Fibroblast of peridontal ligament (primary cell): ENCODE measurements around the gene LVRN.
"Not testable (repeated sequence)": the region's sequence is repeated elsewhere in the genome, so short reads cannot be mapped to it uniquely, and the experiment has no call there.

ENCODE experiments used
- DNase-seq: peaks from one replicate; pipeline ENCODE4 v3.0.0-alpha.2; 2010; ENCODE audit errors: extremely low read depth

The LVRN gene

GRCh38 chr5:115962239-115962564 lies at the start of gene LVRN:
TSS of gene LVRN (plus strand) at chr5:115962475. CDS start at chr5:115962618, 143 bp downstream.
- no peak for DNase-seq

DNA sequence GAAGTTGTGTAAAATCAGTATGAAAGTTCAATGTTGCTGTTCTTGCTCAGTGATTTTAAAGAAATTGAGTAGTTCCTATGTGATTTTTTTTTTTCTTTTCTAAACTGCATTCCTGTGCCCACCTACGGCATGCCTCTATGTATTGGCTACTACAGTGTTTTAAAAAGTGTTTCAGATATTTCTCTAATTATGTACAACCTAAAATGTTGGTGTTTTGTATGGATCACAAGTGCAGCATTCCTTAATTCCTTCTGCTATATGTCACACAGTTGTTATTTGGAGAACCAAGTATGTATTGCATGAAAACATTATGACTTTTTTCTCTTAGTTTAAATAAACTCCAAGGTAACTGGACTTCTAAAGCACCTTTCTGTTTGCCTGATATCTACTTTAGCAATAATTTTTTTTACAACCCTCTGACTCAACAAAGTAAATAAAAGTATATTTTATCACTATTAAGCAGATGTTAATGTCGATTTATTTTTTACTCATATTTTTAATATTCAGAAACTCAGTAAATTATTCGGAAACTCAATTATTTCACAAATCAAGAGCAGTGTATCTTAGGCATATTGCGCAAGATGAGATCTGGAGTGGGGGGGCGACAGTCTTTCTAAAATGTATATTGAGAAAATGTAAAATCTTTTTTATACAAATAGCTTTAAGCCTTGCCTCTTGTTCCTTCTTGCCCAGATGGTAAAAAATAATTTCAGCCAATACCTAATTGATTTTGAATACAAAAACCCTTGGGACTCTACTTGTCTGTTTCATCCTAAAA lies 48.5 kb upstream of the LVRN start:
- DNase-seq = not testable (repeated sequence)

DNA sequence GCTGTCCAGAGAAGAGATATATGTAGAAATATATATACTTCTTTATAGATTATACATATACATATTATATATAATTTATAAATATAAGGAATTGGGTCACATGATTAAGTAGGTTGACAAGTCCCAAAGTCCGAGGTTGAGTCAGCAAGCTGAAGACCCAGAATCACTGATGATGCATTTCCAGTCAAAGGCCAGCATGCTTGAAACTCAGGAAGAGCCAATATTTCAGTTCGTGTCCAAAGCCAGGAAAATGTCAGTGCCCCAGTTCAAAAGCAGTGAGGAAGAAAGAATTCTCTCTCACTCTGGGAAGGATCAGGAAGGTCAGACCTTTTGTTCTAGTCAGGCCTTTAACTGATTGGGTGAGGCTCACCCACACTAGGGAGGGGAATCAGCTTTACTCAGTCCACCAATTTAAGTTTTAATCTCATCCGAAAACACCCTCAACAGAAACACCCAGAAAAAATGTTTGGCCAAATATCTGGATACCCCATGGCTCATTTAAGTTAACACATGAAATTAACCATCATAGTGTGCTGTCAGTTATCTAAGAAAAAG lies 42.0 kb upstream of the LVRN start:
- DNase-seq = no peak

- DNase-seq = not testable (repeated sequence)
These were observed 33.5 kb upstream of the LVRN start for GRCh38 chr5:115928578-115929407.

- DNase-seq = not testable (repeated sequence)
These were observed 32.1 kb upstream of the LVRN start for GRCh38 chr5:115930171-115930570.

- DNase-seq = peak; percentile 30
These were observed 31.5 kb upstream of the LVRN start for GRCh38 chr5:115930630-115931337.

DNA sequence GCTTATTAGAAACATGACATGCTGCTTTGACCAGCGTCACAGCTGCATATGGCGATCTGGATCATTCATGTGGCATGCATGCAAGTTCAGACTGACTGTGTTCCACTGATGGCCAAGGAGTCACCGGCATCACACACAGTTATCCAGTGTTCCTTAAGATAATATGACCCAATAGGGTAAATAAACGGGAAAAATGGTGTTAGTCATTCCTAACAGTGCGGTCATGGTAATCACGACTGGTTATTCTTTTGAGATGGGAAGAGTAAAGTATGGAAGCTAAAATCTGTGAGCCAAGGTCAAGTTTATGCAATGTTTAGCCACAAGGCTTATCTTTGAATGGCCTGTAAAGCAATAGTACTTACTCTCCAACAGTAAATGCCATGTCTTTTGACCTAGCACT lies 29.3 kb upstream of the LVRN start:
- peak; percentile 30 for DNase-seq

- DNase-seq = peak; percentile 66
These were observed 27.8 kb upstream of the LVRN start for GRCh38 chr5:115934388-115934974.

DNA sequence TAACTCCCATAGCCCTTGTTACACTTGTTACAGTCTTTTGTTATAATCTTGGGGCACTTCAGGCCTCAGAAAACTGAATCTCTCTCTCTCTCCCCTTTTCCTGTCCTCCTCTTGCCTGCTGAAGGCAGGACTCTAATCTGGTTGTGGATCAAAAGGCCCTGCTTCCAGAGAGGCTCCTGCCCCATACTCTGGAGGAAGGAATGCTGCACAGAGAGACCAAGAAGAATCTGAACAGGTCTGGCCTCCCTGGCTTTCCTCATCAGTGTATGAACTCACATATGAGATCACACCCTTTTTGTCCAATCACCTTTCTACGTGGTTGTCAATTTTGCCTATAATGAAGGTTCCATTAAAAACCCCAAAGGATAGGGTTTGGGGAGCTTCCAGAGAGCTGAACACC lies 26.2 kb upstream of the LVRN start:
- DNase-seq = no peak

- DNase-seq = no peak
These were observed 23.2 kb upstream of the LVRN start for GRCh38 chr5:115939059-115939458.

DNA sequence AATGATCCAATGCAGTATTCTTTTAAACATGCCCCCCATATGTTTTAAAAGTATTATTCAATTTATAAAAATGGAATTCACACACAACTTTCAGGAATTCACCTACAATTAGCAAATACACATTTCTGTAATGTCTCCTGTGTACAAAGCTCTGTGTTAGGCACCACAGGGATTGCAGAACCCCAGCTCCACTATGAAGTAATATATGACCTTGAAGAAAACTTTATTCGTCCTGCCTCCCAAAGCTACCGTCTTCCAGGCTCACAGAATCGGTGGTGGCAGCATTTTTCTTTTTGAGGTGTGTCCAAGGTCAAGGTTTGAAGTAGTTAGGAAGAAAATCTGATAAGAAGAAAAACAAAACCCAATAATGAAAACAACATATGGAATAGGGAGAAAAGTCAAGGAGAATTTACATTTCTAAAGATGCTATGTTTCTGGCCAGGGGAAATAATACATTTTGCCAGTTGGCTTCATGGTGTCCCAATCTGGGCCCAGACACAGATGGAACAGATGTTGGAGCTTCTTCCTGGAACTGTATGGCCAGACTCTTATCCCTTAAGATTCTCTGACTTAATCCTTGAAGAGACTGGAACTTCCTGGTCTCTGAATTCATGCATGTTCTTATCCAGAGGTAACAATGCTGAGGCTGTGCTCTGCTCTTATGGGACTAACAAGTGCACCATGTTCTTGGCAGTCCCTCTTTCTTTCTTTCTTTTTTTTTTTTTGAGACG lies 22.0 kb upstream of the LVRN start:
- no peak for DNase-seq

- DNase-seq = peak; percentile 99
These were observed 21.1 kb upstream of the LVRN start for GRCh38 chr5:115941051-115941675.

DNA sequence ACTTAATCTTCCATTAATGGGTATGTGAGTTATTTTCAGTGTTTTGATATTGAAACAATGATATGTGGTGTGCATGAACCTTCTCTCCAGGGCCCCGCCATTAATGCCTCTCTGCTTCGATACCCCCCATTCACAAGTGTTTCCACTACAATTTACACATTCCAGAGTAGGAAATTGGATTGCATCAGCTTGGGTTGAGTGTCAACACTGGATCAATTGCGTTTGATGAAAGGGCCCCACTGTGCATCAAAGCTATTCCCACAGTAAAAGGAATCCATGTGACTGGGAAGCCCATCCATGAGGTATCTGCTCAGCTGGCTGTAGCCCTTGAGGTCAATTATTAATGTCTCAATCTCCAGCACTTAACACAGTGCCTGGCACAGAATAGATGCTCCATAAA lies 17.8 kb upstream of the LVRN start:
- DNase-seq = no peak

DNA sequence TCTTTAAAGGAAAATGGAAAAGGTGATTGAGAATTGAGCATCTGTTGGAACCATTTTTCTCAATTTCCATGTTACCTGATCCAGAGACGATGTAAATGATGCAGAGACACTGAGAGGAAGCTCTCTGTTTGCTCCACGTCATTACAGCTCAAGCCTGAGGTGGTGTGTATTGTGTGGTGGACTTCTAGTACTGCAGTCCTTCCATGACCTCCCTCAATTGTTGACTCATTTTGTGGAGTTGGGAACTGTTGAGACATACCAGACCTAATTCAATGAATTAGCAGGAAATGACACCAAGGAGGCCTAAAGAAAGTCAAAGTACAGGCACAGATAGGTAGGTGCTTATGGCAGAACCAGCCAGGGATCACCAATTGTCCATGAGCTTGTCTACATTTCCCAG lies 15.6 kb upstream of the LVRN start:
- DNase-seq = no peak

DNA sequence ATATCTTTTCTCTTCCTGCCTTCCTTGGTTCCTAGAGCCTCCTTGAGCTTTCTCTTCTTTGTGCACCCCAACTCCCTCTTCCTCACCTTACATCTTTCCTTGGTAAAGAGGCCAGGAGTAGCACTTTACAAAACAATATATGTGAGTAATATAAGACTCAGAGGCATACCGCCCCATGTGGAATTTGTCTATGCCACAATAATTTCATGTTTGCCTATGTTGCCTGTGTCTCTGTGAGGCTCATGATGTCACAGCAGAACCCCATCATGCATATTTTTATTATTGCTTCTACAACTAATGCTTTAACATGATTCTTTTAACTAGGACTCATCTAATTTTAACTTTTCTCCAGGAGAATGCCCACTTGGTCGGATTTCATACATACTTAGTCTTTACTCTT lies 15.0 kb upstream of the LVRN start:
- peak; percentile 72 for DNase-seq

DNA sequence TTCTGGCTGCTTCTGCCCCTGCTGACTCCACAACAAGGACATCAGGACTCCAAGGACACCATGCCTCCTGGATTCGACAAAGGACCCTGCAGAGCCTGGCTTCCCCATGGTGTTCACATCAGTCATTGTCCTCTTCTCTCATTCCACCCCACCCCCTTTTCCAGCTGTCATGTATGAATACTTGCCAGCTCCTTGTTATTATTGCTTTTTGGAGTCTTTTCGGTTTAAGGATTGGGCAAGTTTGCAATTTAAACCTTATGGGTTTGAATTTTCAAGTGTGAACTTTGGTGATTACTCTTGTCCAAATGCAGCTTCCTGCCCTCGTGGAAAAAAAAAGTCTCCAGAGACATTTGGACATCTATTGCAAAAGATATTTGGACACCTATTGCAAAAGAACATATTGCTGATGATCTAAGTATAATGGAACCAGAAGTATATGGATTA lies 14.2 kb upstream of the LVRN start:
- DNase-seq = peak; percentile 95

GRCh38 chr5:115949096-115949495 lies 13.2 kb upstream of the LVRN start:
- DNase-seq = peak; percentile 61

DNA sequence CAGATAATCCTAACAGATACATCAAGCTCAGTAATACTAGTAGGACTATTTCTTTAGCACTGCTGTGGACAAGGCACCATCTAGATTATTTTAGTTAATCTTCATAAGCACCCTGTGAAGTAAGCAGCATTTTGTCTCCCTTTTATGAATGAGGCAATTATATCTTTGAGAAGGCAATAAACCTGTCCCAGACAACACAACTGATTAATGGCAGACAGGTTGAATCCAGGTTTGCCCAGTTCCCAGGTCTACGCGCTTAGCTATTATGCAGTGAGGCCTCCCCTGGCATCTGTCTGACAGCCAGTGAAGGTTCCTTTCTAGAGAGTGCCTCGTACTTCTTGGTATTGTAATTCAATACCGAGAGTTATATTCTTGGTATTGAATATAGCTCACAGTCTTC lies 9.7 kb upstream of the LVRN start:
- no peak for DNase-seq

DNA sequence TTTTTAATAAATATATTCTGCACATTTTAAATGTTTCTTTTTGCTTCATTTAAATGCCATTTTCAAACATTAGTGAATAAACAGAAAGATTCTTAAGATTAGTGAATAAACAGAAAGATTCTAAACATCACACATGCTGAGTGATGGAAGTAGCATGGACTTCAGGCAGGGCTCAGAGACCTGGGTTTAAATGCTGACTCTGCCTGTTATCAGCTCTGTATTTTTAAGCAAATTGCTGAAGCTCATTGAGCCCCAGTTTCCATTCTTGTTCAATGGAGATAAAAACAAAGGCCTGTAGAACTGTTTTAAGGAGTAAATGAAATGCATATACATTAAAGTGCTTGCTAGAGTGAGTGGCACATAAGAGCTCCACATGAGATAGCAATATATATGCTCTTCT lies 8.1 kb upstream of the LVRN start:
- DNase-seq = no peak

DNA sequence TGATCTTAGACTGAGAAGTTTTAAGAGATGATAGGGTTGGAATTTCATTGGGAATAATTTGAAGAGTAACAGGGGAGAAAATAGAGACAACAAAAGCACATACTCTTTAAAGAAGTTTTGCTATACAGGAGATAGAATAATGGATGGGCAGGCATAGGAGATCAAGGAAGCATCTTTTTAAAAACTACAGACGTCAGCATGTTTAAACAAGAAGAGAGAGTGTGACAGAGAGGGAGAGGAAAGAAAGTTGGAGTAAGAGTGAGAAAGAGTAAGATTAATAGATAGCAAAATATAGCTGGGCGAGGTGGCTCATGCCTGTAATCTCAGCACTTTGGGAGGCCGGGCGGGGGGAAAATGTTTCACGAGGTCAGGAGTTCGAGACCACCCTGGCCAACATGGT lies 5.3 kb upstream of the LVRN start:
- no peak for DNase-seq
